Pons (tissue), 1 donor: ENCODE results near the gene ARL15.
A peak's percentile ranks its signal among the peaks of the same experiment; 100 is the strongest.
"Not testable (repeated sequence)": the region's sequence is repeated elsewhere in the genome, so short reads cannot be mapped to it uniquely, and the experiment has no call there.

ENCODE experiments used
- DNase-seq: peaks from one replicate; pipeline ENCODE4 v3.0.0-alpha.2; 2016; ENCODE audit warnings: low spot score

Gene ARL15

DNA sequence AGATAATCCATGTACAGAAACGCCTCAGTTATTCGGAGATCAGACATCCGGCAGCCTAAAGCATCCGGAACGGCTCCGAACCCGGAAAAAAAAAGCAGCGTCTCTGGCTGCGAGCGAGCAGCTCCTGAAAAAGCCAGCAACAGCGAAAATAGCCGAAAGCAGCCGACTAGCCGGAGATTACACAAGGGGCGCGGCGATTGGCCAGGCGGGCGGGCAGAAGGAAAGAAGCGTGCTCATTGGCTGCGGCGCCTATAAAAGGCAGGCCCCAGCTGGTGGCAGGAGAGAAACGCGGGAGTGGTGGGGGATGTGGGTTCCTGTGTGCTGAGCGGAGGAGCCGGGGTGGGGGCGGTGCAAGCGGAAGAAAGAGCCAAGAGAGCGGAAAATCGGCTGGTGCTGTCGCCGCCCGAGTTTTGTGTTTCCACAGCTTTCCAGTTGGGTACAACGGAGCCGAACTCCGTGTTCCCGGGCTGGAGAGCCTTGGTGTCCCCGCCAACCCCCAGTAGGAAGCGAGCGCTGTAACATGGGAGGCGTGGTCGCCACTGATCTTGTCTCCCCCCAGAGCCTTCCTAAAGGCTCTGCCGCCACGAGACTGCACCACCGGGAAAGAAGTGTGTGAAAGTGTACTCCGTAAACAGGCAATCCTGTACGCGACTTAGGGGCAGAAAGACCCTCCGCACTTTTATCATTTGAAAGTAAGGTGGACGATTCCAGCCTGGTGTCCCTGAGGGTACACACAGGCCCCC is at the start of gene ARL15:
Gene ARL15 (minus strand): TSS at position 141 of the 743 bp plus-strand sequence.
- DNase-seq = peak; percentile 96

GRCh38 chr5:54360089-54360488 is 49.7 kb upstream of the ARL15 start:
- DNase-seq = no peak

DNA sequence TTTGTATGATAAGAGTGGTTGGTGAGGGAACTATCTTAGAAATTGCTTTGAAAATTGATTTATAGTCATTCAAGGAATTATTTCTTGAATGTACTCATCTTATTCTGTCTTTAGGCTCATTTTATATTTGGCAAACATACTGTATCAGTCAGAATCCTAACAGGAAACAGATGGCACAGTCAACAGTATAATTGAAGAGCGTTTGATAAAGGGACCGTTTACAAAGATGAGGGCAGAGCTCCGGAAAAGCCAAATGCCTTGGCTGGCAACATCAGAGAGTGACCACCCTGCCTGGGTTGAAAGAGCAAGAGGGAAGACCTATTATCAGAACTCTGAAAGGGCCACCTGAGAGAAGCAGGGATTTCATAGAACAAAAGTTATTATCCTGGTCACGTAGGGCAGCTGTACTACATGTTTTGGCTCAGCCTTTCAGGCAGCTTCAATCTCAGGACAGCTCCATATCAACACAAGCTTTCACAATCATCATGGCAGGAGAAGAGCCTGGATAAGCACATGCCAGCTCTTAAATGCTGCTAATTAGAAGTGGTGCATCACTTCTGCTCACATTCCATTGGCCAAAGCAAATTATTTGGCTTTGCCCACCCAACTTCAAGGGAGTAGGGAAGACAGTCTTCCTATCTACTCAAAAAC is 47.2 kb upstream of the ARL15 start:
- no peak for DNase-seq

DNA sequence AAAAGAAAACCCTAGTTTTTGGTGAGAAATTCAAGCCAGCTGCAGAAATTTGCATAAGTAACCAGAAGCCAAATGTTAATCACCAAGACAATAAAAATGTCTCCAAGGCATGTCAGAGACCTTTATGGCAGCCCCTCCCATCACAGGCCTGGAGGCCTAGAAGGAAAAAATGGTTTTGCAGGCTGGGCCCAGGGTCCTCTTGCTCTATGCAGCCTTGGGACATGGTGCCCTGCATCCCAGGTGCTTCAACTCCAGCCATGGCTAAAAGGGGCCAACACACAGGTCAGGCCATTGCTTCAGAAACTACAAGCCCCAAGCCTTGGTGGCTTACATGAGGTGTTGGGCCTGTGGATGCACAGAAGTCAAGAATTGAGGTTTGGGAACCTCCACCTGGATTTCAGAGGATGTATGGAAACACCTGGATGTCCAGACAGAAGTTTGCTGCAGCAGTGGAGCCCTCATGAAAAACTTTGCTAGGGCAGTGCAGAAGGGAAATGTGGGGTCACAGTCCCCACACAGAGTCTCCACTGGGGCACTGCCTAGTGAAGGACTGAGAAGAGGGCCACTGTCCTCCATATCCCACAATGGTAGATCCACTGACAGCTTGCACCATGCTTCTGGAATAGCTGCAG is 43.7 kb upstream of the ARL15 start:
- DNase-seq = not testable (repeated sequence)

DNA sequence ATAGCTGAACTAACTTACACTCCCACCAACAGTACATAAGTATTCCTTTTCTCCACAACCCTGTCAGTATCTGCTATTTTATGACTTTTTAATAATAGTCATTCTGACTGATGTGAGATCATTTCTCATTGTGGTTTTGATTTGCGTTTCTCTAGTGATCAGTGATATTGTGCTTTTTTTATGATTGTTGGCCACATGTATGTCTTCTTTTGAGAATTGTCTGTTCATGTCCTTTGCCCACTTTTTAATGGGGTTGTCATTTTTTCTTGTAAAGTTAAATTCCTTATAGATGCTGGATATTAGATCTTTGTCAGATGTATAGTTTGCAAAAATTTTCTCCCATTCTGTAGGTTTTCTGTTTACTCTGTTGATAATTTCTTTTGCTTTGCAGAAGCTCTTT is 42.2 kb upstream of the ARL15 start:
- not testable (repeated sequence) for DNase-seq

GRCh38 chr5:54347221-54347865 is 37.0 kb upstream of the ARL15 start:
- DNase-seq = no peak

- no peak for DNase-seq
Measured at GRCh38 chr5:54344653-54345052, 34.3 kb upstream of the ARL15 start.

DNA sequence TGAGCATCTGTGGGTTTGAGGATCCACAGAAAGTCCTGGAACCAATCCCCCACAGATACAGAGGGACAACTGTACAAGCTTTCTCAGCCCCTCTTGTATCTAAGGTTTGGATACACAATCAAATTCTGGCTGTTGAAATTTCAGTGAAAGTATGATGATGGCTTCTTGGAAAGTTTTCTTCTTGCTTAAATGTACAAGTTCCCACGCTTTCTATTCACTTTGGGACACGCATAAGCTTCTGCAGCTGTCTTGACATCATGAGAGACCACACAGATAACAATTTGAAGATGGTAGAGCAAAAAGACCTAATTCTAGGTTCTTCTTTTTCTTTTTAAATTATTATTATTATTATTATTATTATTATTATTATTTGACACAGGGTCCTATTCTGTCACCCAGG is 31.6 kb upstream of the ARL15 start:
- no peak for DNase-seq

DNA sequence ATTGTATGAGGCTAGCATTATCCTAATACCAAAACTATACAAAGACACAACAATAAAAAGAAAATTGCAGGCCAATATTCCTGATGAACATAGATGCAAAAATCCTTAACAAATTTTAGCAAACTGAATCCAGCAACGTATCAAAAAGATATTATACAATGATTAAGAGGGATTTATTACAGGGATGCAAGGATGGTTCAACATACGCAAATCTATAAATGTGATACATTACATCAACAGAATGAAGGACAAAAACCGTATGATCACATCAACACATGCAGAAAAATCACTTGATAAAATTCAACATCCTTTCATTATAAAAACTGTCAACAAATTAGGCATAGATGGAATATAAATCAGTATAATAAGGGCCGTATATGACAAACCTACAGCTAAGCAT is 27.1 kb upstream of the ARL15 start:
- DNase-seq = no peak

GRCh38 chr5:54332720-54333119 is 22.3 kb upstream of the ARL15 start:
- DNase-seq = no peak

- no peak for DNase-seq
Measured at GRCh38 chr5:54329731-54330709, 19.6 kb upstream of the ARL15 start.

- DNase-seq = no peak
Measured at GRCh38 chr5:54326662-54327270, 16.4 kb upstream of the ARL15 start.

DNA sequence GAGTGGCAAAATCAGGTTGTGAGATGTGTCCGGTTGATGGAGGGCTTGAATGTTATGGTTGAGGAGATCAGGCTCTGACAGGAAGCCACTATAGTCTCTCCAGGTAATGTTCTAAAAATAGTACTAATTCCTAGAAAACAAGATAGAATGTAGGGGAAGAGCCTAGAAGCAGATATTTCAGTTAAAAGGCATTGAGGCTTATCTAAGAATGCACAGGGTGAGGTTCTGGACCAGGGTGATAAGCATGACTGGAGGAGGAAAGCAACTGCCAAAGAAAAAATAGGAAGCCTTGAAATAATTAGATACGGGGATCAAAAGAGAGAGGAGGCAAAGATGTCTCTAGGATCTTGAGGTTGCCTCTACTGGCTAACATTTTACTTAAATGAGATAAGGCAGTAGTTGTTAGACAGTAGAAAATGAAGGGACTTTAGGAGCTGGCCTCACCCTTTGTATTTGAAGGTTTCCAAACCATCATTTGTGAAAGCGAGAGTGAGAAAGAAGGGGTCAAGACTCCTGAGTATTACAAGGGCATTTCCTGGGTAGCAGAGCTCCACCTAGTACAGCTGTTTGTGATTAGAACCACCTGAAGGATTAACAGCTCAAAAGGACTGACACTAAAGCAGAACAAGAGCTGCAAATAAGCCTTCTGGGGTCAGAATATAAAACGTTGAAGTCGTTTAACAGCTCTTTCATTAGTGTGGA is 15.4 kb upstream of the ARL15 start:
- DNase-seq = no peak

GRCh38 chr5:54325272-54325609 is 14.9 kb upstream of the ARL15 start:
- no peak for DNase-seq

DNA sequence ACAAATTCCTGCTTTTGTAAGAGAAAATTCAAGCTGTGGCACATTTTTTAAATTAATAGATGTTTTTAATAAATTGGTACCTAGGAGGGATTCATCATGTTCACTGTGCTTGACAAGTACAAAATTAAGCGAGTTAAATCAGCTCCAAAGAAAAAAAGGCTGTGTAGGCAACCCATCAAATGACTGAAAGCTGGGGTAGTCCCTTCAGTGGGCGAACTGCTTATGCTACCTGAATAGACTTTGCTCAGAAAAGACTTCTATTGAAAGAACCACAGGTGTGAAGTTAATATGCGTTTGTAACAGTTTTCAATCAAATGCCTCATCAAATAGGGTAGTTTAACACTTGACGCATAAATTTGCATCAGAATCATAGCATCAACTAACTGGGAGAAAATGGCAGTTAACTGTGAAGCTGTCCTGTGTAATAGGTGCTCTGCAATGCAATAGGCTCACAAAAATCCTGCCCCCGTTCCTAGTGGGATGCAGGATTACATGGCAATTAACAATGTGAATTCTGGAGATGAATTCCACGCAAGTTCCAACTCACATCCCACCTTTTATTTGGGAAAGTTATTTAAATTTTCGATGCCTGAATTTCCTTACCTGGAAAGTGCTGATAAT is 14.4 kb upstream of the ARL15 start:
- DNase-seq = no peak

GRCh38 chr5:54323495-54323894 is 13.1 kb upstream of the ARL15 start:
- no peak for DNase-seq

GRCh38 chr5:54320256-54320655 is 9.9 kb upstream of the ARL15 start:
- no peak for DNase-seq

DNA sequence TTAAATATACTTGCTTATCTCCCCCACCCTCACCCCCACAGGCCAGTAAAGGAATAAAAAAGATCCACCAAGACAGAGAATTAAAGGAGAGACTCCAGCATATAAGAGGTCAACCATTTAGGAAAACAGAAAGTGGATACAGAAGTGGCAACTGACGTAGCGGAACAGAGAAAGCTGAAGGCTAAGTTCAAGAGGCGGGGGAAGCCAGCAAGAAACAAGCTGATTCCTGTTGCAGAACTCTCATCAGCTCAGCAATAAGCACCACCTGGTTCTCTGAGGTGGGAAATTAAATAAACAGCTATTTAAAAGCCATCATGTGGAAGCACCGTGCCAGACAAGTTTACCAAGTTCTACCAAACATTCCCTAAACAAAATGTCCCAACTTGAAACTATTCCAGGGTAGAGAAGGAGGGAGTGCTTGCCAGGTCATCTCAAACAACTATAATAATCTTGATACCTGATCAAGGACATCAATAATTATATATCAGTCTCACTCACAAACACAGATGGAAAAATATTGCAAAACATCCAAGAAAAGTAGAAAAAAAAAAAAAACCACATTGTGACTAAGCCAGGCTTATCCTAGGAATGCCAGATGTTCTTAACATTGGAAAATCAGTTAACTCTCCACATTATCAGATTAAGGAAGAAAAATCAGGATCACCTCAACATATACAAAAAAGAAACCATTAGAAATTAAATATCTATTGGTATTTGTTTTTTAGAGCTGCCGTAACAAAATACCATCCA is 7.3 kb upstream of the ARL15 start:
- DNase-seq = no peak

- no peak for DNase-seq
Measured at GRCh38 chr5:54315736-54316528, 5.6 kb upstream of the ARL15 start.
